Measurements from ENCODE around the gene UGT2B28. TPM values are rescaled to one million over a fixed set of nuclear protein-coding genes. Genes with fewer than 3 reads are reported as not detected.
"Not testable (repeated sequence)": the region's sequence is repeated elsewhere in the genome, so short reads cannot be mapped to it uniquely, and the experiment has no call there.

The UGT2B28 gene
- not detected for polyA plus RNA-seq (2012; ENCODE audit: low read depth, missing spikeins)

- not testable (repeated sequence) for DNase-seq (ENCODE audit: insufficient read length, low spot score); FAIRE-seq
These were observed at the start of gene UGT2B28 for GRCh38 chr4:69280081-69280480. UGT2B28 (plus strand) TSS chr4:69280475; CDS start chr4:69280501, 26 bp downstream.

- FAIRE-seq (no peak), DNase-seq (ENCODE audit: insufficient read length, low spot score) (no peak)
- TF ChIP-seq TAF1 (IDR thresholded peaks at IDR 0.05; ENCODE audit: low read depth, low read length) (no peak), PAX5 (IDR thresholded peaks at IDR 0.05; ENCODE audit: insufficient read depth, low read length, severe bottlenecking) (no peak), POLR2AphosphoS5 (IDR thresholded peaks at IDR 0.05; ENCODE audit: low read depth, low read length) (no peak), SPI1 (IDR thresholded peaks at IDR 0.05; ENCODE audit: low read depth, low read length) (no peak), POLR2A (IDR thresholded peaks at IDR 0.05; ENCODE audit: low read depth, low read length) (no peak)
These were observed 41.2 kb upstream of the UGT2B28 start for GRCh38 chr4:69239092-69239491.

DNA sequence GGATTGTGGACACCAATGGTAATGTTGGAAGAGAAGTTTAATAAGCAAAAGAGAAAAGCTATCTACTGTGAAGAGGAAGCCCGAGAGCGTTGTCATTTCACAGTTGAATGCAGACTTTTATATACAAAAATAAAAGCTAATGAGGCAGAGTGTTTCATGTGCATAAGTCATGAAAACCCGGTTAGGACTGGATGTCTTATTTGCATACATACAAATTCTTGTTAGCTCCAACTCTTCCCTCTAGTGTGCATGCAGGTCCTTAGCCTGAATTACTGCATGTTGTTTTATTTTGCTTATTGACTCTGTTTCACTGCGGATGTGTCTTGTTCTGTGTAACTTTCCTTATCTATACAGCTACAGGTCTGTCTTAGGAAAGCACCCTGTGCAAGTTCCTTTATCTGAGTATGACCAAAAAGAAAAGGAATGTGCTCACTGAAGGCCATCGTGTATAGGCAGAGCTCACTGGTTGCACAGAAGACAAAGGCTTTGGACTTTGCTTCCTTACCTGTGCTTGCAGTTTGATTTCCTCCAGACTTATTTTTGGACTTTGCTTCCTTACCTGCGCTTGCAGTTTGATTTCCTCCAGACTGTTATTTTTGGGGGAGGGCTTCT, 40.6 kb upstream of the UGT2B28 start:
- TF ChIP-seq PAX5 (IDR thresholded peaks at IDR 0.05; ENCODE audit: insufficient read depth, low read length, severe bottlenecking) (no peak), SPI1 (IDR thresholded peaks at IDR 0.05; ENCODE audit: low read depth, low read length) (no peak), POLR2A (IDR thresholded peaks at IDR 0.05; ENCODE audit: low read depth, low read length) (no peak), POU2F2 (IDR thresholded peaks at IDR 0.05; ENCODE audit: low read depth, low read length) (no peak), TAF1 (IDR thresholded peaks at IDR 0.05; ENCODE audit: low read depth, low read length) (no peak), POLR2AphosphoS5 (IDR thresholded peaks at IDR 0.05; ENCODE audit: low read depth, low read length) (no peak)
- FAIRE-seq = no peak
- DNase-seq (ENCODE audit: insufficient read length, low spot score) = no peak

GRCh38 chr4:69240787-69241186, 39.5 kb upstream of the UGT2B28 start:
- not testable (repeated sequence) for FAIRE-seq

DNA sequence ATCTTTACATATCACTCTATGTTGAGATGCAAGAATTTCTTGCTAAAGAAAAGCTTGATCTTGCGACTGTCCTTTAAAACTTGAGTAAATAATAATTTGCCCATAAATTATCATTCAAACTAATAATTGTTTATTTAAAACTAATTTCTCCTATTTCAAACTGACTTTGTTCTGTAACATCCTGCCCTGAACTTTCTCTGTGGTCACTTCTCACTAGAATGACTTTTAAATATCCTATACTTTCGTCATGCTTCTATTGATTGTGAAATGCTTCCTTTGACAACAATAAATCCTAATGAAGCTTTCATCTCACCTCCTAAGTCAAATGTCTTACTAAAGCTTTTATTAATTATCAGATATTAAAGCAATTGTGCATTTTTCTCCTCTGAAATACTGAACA, 38.5 kb upstream of the UGT2B28 start:
- not testable (repeated sequence) for FAIRE-seq

More at GRCh38 chr4:69240787-69241186, 39.5 kb upstream of the UGT2B28 start:
- DNase-seq (ENCODE audit: insufficient read length, low spot score) = not testable (repeated sequence)

DNA sequence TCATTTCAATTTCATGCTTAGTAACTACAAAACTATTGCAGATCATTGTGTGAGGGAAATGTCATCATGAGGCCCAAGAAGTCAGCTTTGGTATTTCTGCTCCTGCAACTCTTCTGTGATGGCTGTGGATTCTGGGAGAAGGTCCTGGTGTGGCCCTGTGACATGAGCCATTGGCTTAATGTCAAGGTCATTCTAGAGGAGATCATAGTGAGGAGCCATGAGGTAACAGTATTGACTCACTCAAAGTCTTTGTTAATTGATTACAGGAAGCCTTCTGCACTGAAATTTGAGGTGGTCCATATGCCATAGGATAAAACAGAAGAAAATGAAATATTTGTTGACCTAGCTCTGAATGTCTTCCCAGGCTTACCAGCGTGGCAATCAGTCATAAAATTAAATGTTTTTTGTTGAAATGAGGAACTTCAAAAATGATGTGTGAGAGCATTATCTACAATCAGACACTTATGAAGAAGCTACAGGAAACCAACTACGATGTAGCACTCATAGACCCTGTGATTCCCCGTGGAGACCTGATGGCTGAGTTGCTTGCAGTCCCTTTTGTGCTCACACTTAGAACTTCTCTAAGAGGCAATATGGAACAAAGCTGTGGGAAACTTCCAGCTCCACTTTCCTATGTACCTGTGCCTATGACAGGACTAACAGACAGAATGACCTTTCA, 37.6 kb upstream of the UGT2B28 start:
- DNase-seq (ENCODE audit: insufficient read length, low spot score); FAIRE-seq: not testable (repeated sequence)

More for the DNA sequence above, 38.5 kb upstream of the UGT2B28 start:
- DNase-seq (ENCODE audit: insufficient read length, low spot score) = not testable (repeated sequence)

DNA sequence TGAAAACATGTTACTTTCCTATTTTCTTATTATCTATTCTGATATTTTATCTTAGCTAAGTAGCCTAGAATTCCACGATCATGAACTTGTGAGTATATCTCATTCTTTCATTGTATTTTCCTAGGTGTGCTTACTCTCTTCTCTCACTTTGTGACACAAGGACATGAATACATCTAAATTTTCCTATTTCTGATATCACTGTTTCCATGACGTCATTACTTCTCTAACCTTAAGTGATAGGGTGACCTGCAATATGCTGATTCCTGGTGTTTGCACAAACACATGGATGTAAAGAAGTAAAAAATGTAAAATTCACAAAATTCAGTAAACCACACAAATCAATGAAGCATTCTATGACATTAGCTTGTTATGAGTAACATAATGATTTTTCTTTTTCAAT, 29.4 kb upstream of the UGT2B28 start:
- FAIRE-seq = not testable (repeated sequence)

DNA sequence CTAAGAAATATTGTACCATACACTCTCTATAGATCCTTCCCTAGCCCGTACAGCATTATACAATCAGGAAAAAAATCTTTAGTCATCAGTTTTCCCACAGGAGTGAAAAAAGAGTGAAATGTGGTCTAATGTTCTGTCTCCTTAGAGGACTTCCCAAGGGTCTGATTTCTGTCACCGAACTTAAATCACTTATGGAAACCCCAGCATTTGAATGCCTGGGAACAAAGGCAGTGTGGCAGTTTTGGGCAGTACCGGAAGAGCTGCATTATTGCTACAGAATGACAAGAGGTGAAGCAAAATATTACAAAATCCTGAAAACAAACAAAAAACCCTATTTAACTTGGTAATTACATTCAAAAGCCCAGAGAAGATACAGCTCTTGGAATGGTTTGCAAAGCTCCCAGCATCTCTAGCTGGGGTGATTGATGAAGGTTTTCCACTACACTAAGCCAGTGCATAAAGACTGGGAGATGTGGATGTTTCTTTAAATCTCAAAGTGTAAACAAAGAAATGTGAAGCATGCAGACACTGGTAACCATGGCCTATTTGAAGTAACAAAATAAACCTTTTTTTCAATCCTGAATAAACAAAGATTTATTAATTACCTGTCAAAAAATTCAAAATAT, 27.0 kb upstream of the UGT2B28 start:
- not testable (repeated sequence) for DNase-seq (ENCODE audit: insufficient read length, low spot score); FAIRE-seq

More for the DNA sequence above, 29.4 kb upstream of the UGT2B28 start:
- not testable (repeated sequence) for DNase-seq (ENCODE audit: insufficient read length, low spot score)

GRCh38 chr4:69268612-69269011, 11.7 kb upstream of the UGT2B28 start:
- not testable (repeated sequence) for FAIRE-seq

DNA sequence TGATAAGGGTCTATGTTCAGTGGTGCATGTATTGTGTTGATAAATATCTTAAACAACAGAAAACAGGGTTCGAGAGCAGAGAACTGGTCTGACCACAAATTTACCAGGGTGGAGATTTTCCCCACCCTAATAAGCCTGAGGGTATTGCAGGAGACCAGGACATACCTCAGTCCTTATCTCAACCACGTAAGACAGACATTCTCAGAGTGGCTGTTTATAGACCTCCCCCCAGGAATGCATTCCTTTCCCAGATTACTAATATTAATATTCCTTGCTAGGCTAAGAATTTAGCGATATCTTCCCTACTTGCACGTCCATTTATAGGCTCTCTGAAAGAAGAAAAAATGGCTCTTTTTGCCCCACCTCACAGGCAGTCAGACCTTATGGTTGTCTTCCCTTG, 16.1 kb downstream of the UGT2B28 start:
- FAIRE-seq; DNase-seq (ENCODE audit: insufficient read length, low spot score): not testable (repeated sequence)

More at GRCh38 chr4:69268612-69269011, 11.7 kb upstream of the UGT2B28 start:
- DNase-seq (ENCODE audit: insufficient read length, low spot score) = not testable (repeated sequence)

GRCh38 chr4:69308426-69309033, 28.3 kb downstream of the UGT2B28 start:
- not testable (repeated sequence) for DNase-seq (ENCODE audit: insufficient read length, low spot score); FAIRE-seq

GRCh38 chr4:69309549-69310076, 29.3 kb downstream of the UGT2B28 start:
- DNase-seq (ENCODE audit: insufficient read length, low spot score); FAIRE-seq: not testable (repeated sequence)

DNA sequence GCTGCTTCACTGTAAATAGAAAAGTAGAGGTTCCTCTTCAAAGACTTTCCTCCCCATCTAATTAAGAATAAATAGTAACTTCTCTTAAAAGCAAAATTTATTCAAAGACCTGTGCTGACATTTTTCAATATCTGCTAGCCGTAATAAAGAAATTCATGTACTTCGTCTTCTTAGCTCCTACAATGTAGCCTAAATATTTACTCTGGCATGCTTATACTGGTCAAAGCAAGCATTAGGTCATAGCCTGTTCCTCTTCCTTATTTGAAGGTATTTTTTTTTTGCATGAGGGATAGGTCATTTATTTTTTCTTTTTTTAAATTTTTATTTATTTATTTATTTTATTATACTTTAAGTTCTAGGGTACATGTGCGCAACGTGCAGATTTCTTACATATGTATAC, 30.0 kb downstream of the UGT2B28 start:
- not testable (repeated sequence) for FAIRE-seq; DNase-seq (ENCODE audit: insufficient read length, low spot score)

DNA sequence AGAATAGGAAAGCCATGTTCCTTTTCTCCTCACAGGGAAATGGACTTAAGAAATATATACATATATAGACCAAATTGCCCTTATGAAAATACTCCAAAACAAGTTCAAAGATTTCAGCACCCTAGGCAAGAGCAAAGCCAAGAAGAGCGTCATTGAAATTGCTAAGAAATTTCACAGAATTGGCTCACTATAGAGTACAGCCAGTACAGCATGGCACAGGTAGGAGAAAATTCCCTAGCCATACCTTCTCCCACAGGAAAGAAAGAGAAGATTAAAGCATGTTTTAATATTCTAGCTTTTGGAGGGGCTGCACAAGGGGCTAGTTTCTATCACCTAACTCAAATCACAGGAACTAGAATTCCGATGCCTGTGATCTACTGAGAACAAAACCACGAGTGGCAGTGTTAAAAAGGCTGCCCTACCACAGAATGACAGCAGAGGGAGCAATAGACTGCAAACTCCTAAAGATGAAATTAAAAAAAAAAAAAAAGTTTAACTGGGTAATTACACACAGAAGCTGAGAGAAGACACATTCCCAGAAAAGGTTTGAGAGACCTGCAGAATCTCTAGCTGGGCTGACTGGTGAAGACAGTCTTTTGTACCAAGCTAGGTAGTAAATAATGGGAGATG, 37.5 kb downstream of the UGT2B28 start:
- FAIRE-seq = not testable (repeated sequence)

More for the DNA sequence above, 37.5 kb downstream of the UGT2B28 start:
- DNase-seq (ENCODE audit: insufficient read length, low spot score) = not testable (repeated sequence)
